GM12801 (cell line): Measurements from ENCODE around the gene IER2.

Source experiments
- TF ChIP-seq, protein P1 (sequence below): IDR thresholded peaks from one replicate; pipeline ENCODE4 v1.5.1; 2011; ENCODE audit warnings: control low read depth; ENCODE audit not compliant: insufficient read length; ENCODE audit errors: extremely low read depth

Gene IER2

DNA sequence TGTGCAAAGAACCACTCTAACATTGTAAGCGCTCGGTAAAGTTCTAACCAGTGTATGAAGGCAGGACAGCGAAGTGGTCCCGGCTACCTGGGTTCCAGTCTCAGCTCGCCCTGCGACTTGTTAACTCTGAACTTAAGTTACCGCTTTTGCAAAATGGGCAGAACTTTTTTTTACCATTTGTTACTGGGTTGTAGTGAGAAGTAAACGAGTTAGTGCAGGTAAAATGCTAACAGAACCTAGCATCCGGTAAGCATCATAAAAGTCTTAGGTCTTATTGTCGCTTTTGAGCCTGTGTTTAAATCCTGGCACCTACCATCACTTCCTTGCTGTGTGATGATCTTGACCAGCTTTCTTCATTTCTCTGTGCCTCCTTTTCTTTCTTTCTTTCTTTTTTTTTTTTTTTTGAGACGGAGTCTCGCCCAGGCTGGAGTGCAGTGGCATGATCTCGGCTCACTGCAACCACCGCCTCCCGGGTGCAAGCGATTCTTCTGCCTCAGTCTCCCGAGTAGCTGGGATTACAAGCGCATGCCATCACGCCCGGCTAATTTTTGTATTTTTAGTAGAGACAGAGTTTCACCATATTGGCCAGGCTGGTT lies 32.9 kb upstream of the IER2 start:
- TF ChIP-seq, protein P1, sequence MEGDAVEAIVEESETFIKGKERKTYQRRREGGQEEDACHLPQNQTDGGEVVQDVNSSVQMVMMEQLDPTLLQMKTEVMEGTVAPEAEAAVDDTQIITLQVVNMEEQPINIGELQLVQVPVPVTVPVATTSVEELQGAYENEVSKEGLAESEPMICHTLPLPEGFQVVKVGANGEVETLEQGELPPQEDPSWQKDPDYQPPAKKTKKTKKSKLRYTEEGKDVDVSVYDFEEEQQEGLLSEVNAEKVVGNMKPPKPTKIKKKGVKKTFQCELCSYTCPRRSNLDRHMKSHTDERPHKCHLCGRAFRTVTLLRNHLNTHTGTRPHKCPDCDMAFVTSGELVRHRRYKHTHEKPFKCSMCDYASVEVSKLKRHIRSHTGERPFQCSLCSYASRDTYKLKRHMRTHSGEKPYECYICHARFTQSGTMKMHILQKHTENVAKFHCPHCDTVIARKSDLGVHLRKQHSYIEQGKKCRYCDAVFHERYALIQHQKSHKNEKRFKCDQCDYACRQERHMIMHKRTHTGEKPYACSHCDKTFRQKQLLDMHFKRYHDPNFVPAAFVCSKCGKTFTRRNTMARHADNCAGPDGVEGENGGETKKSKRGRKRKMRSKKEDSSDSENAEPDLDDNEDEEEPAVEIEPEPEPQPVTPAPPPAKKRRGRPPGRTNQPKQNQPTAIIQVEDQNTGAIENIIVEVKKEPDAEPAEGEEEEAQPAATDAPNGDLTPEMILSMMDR: no peak

DNA sequence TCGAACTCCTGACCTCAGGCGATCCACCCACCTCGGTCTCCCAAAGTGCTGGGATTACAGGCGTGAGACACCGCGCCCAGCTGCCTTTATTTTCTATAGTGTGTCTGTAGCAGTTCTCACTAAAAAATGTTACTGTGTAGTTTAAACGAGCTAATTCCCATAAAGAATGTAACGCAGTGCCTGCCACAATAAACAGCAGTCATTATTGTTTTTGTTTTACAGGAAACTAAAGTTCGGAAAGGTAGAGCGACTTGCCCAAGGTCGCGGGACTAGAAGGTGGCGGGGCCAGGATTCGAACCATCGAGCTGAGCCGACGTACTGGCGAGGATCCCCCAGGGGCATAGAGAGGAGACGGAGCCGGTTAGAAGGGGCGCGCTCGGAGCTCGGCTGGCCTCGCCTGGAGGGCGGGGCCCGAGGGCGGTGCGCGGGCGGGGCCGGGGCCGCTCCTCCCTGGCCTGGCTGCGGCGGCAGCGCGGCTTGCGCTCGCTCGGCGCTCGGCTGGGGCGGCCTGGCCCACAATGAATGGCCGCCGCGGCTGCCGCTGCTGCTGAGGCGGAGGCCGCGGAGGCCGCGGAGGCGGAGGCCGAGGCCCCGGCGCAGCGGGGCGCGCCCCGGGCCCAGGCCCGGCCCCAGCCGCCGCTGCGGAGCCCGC lies 32.3 kb upstream of the IER2 start, which contains the start of gene NACC1:
NACC1 (plus strand) TSS at position 493 of the 652 bp plus-strand sequence. CDS start 16,944 bp downstream, outside the sequence.
- TF ChIP-seq, protein P1: no peak

DNA sequence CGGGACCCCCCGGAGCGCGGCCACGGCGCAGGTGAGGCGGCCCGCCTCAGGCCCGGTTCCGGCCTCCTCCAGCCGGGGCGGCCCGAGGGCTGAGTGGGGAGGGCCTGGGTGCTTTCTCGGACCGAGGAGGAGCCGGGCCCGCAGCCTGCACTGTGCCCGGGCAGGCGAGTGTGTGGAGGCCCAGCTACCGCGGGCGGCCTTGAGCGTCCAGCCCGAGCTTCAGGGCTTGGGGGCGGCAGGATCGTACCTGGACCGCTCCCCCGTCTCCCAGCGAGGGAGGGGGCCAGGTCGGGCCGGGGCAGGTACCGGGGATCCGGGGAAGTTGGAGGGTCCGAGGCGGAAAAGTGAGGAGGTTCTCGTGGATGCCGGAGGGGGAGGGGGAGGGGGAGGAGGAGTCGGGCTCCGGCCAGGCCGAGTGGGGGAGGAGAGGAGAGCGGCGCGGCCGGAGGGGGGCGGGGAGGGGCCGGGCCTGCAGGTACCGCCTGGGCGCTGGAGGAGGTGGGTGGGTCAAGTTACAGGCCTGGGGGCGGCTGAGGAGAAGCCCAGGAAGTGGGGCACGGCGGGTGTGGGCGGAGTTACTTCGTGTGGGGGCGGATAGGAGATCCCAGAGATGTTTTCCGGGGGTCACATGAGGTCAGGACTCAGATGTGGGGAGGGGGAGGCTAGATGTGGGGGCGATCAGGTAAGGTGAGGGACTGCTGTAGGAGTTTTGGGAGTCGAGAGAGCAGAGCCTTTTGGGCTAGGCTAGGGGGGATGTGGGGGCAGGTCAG lies 31.6 kb upstream of the IER2 start:
- TF ChIP-seq, protein P1: no peak

DNA sequence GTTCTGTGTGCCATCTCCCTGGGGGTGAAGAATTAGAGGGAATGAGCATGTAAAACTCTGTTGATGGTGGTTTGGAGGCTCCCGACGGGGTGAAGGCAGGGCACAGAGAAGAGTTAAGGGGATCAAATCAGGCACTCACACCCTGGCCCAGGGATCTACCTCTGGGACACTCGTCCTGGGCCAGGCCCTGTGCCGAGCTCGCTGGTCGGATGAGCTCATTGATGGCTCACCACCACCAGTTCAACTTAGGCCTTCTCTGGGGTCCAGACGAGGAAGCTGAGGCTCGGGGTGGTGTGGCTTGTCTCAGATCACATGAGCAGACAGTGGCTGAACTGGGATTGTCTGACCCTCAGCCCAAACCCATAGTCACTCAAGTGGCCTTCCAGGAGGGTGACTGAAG lies 30.6 kb upstream of the IER2 start:
- TF ChIP-seq, protein P1: no peak

DNA sequence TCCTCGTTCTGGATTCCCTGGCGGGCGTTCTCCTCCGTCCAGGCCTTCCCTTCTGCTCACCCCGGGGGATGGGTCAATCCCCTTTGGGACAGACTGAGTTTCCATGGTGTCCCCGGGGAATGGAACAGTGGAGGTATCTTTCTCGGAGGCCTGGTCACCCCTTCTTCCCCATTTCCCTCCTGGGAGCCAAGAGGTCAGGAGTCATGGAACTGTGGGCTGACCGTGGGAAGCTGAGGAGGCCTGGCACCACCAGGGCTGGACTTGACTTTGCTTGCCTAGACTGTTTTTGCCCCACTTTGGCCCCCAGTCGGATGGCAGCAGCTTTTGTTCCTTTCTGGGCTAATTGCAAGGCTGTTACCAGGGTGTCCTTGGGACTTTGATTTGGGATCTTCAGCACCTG lies 30.2 kb upstream of the IER2 start:
- TF ChIP-seq, protein P1: no peak

DNA sequence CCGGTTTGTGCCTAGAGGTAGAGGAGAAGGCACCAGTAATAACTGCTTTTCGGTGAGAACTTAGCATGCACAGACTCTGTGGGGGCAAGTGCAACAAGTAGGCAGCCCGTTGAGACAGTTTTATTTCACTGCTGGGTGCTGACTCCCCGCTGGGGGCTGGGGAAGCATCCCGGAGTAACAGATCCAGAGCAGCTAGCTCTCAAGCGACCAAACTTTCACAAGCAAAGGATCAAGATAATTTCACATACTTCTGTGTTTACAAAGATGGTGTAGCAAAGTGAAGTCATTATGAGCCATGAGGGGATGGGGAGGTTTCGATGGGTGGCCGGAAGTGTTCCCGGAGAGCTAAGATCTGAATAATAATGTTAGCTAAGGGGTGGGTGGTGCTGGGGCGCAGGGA lies 29.4 kb upstream of the IER2 start:
- TF ChIP-seq, protein P1: no peak

DNA sequence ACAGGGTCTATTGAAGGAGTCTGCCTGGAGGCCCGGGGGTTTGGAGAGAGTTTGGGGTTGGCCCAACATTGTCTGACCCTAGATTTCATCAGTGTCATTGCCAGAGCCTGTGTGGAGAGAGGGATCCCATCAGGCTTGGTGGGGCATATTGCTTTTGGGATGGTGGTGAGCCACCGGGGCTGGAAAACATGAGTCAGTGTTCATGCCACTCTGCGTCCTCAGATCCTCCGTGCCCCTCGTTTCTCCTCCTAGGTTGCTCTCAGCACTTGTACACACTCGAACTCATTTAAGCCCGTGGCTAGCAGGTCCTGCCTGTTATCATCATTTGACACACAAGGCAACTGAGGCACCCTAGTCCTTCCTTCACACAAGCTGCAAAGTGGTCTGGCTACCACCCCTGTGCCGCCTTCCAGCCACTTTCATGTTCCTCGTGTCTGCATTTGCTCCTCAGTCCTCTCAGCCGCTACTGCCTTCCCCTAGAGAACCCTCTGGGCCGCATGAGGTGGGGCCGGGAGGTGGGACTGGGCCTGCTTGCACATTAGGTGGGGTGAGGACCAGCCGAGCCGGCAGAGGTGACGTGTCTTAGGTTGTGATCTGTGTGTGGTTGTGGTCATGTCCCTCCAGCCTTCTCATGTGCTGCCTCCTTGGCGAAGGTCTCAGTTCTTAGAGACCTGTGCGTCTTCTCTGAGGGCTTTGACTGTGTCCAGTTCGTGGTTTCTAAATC lies 28.5 kb upstream of the IER2 start:
- TF ChIP-seq, protein P1: no peak
